EH (cell line): Measurements from ENCODE around the gene AGMAT.

Experiments used
- DNase-seq: peaks from one replicate; pipeline ENCODE4 v3.0.0-alpha.2; 2015; ENCODE audit warnings: low read depth

AGMAT gene

GRCh38 chr1:15568387-15569073 lies 16.3 kb downstream of the AGMAT start:
- DNase-seq = no peak

GRCh38 chr1:15559189-15559810 lies 25.6 kb downstream of the AGMAT start:
- no peak for DNase-seq

- no peak for DNase-seq
Observed at GRCh38 chr1:15558516-15558915, 26.3 kb downstream of the AGMAT start.

GRCh38 chr1:15557594-15557993 lies 27.3 kb downstream of the AGMAT start:
- DNase-seq = no peak

- no peak for DNase-seq
Observed at GRCh38 chr1:15557008-15557407, 27.8 kb downstream of the AGMAT start.

- no peak for DNase-seq
Observed at GRCh38 chr1:15550573-15550972, 34.3 kb downstream of the AGMAT start.

- DNase-seq = no peak
Observed at GRCh38 chr1:15546641-15547040, 38.2 kb downstream of the AGMAT start.

GRCh38 chr1:15543589-15544568 lies 41.0 kb downstream of the AGMAT start:
- DNase-seq = peak; percentile 67

GRCh38 chr1:15543251-15543588 lies 41.6 kb downstream of the AGMAT start:
- no peak for DNase-seq

- DNase-seq = no peak
Observed at GRCh38 chr1:15542388-15543250, 42.2 kb downstream of the AGMAT start.

GRCh38 chr1:15541231-15541792 lies 43.5 kb downstream of the AGMAT start:
- DNase-seq = no peak

GRCh38 chr1:15540186-15540585 lies 44.7 kb downstream of the AGMAT start:
- peak; percentile 35 for DNase-seq

- DNase-seq = no peak
Observed at GRCh38 chr1:15538771-15539170, 46.1 kb downstream of the AGMAT start.

- DNase-seq = no peak
Observed at GRCh38 chr1:15531682-15532081, 53.2 kb downstream of the AGMAT start.

GRCh38 chr1:15531003-15531402 lies 53.8 kb downstream of the AGMAT start:
- no peak for DNase-seq

- peak; percentile 100 for DNase-seq
Observed at GRCh38 chr1:15526490-15527339, 58.1 kb downstream of the AGMAT start, which contains the start of gene DNAJC16. Gene DNAJC16, plus strand, starts transcription at chr1:15526848. Its CDS starts 2,258 bp downstream, at chr1:15529106.

- no peak for DNase-seq
Observed at GRCh38 chr1:15526021-15526489, 58.8 kb downstream of the AGMAT start.

GRCh38 chr1:15525050-15526020 lies 59.5 kb downstream of the AGMAT start:
- DNase-seq = peak; percentile 99
